Measurements from ENCODE around the gene HERC3.

HERC3 gene

GRCh38 chr4:88661739-88662138, 69.5 kb downstream of the HERC3 start:
- no peak for DNase-seq

GRCh38 chr4:88672987-88673386, 80.7 kb downstream of the HERC3 start:
- DNase-seq, result peak; percentile 26

DNA sequence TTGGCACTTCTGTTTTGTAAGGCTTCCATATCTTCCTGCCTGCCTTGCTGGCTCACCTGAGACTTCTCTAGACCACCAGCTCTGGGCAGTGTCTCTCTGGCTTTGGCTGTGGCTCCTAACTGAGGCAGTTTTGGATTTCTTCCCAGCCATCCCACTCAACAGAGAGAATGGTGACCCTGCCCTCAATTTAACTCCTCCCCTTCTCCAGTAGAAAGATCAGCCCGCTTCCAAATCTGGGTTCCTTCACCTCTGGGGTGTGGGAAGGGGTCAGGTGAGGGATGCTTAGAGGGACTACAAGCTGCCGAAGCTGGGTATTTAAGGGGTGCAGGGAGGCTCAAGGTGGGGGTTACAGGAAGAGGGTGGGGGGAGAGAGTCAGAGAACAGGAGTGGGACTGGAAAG, 81.6 kb downstream of the HERC3 start:
- DNase-seq, result no peak

- no peak for DNase-seq
These were observed 82.3 kb downstream of the HERC3 start for GRCh38 chr4:88674565-88674964.

GRCh38 chr4:88674979-88675378, 82.7 kb downstream of the HERC3 start:
- DNase-seq, result no peak

DNA sequence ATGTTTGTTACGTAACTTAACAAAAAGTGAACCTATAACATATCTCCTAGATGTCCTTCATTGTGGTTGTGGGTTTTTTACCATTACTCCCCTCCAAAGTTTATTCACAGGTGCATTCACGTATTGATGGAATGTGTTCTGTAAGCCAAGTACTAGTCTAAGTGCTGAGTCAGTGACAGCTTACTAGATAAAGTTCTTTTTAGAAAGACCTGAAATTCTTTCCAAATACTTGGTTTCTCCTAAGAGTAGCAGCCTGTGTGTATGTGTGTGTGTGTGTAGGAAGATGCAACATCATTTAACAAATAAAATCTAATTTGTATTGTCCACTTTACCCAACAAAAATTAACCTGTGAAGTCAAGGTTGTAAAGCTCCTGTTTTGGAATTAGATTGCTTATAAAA, 83.3 kb downstream of the HERC3 start:
- no peak for DNase-seq

- DNase-seq, result no peak
These were observed 88.9 kb downstream of the HERC3 start for GRCh38 chr4:88681209-88681608.

DNA sequence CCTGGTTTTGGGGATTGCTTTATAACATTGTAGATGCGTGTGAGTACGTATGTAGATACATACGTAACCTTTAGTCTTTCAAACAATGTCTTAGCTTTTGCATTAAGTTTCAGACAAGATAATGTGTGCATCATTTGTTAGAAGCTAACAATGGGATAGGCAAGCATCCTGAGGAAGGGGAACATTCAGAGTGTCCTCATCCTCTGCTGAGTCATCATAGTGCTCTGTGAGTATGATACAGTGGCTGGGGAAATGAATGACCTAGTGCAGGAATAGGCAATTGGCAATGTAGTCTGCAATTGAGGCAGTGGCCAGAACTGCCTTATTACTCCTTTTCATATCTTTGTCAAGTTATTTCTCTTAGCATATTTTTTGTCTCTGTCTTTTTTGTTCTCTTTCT, 98.1 kb downstream of the HERC3 start:
- no peak for DNase-seq

- DNase-seq, result no peak
These were observed 101.5 kb downstream of the HERC3 start for GRCh38 chr4:88693792-88694191.

DNA sequence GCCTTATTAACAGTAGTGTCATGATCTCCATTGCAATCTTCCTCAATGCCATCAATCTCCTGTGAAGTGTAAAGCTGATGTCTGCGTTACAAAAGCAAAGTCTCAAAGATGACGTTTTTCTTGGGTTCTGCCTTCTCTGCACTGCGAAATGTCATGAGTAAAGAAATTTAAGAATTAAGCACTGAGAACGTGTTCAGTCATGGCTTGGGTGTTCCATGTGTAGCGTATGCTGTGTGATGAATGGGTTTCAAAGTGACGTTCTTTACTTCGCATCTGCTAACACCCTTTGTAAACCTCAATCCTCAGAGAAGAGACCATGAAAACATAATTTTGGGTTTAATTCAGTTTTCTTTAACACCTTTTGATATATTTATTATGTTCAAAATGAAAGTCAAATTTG, 104.3 kb downstream of the HERC3 start:
- no peak for DNase-seq

DNA sequence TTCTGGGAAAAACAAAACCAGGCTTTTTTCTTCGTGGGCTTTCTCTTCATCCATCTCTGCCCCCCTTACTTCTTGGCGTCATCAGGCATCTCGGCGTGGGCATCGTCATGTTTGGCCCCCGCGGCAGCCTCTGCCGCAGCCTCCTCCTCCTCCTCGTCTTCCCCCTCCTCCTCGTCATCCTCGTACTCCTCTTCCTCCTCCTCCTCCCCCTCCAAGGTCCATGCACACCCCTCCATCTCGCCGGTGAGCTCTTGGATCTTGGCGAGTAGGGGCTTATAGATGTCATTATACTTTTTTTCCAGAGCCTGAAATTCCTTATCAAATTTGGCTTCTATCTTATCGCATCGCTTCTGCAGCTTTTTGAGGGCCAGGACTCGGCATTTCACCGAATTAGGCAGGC, 104.9 kb downstream of the HERC3 start:
- peak; percentile 1 for DNase-seq

- peak; percentile 53 for DNase-seq
These were observed 105.5 kb downstream of the HERC3 start, which contains the start of gene NAP1L5 for GRCh38 chr4:88697588-88698329. Gene NAP1L5, minus strand, starts transcription at chr4:88697829. Its CDS starts 75 bp downstream, at chr4:88697754.

- DNase-seq, result no peak
These were observed 106.2 kb downstream of the HERC3 start for GRCh38 chr4:88698519-88698918.

DNA sequence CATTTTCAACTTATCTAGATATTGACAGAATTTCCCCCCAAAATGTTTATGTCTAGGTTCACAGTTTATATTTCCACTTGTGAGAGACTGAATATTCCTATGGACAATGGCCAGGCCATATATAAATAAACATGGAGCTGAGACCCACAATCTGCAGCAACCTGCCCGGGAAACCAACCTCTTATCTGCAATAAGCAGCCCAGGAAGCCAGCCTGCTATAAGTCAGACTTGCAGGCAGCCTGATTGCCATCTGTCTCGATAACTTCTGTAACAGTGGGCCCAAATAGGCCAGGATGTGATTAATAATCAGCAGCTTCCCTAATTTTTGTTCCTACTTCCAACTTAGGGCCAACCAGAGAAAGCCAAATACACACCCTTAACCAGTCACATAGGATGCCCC, 110.5 kb downstream of the HERC3 start:
- DNase-seq, result no peak

DNA sequence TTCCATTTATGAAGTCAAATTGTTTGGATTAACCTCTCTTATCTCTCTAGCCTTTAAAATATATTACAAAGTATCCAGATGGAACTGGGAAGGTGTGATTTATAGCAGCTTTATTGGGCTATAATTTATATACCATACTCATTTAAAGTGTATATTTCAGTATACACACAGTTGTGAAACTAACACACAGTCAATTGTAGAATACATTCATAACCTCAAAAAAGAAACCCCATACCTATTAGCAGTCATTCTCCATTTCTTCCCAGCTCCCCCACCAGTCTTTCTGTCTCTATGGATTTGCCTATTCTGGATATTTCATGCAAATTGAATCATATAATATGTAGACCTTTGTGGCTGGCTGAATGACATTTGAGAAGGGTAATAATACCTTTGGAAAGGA, 112.9 kb downstream of the HERC3 start:
- DNase-seq, result no peak

DNA sequence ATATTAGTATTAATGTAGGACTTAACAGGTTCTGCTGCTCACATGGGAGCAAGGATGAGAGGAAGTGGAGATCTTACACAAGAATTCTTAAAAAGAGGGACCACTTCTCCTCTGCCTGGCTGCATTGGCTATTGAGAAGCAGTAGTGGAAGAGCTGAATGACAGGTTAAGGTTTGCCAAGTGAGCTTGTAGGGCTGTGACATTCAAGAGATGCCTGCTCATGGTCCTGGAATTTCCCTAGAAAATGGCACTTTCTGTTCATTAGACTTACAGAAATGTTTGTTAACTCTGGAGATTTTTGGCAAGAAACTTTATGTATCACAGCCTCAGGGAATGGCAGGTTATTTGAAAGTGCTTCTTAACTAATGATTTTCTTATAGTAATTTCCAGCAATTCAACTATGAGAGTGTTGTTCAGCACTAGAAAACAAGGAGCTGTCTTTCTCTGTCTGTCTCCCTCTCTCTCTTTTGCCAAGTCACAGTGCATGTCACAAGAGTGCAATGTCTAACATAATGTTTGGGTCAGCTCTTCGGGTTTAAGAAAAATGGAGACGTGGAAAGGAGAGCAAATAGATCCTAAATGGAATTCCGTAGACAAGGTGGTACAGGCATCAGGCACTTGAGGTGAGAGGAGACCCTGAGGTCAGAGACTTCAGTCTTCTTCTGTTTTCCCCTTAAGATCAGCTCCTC, 113.7 kb downstream of the HERC3 start:
- DNase-seq, result no peak

DNA sequence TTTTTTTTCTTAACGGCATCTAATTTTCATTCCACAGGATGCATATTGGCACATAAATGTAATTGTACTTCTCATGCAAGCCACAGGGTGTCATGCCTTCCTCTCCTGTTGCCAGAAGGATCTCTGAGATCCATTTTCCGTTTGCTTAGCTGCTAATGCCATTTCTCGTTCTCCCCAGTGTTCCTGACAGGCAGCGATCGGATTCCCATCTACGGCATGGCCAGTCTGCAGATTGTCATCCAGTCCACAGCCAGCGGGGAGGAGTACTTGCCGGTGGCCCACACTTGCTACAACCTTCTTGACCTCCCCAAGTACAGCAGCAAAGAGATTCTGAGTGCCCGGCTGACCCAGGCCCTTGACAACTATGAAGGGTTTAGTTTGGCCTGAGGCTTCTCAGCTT, 114.3 kb downstream of the HERC3 start:
- DNase-seq, result no peak

GRCh38 chr4:88709989-88710388, 117.7 kb downstream of the HERC3 start:
- no peak for DNase-seq

- DNase-seq, result no peak
These were observed 121.5 kb downstream of the HERC3 start for GRCh38 chr4:88713782-88714181.

DNA sequence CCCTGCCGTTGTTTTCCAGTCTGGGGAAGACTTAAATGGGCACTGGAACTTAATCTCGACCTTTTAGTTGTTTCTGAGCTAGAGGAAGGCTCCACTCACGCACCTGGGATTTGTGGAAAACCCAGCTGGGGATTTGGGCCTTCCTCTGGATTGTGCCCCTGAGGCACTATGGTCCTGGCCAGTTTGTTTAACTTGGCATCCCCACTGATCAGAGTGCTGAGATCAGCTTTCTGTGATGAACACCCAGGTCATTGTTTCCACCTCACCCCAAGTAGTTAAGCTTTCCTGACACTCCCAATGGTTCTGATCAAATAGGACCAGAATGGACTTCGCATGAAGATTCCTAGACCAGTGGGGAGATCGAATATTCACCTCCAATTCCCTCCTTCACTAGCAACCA, 125.8 kb downstream of the HERC3 start:
- no peak for DNase-seq

- no peak for DNase-seq
These were observed 127.1 kb downstream of the HERC3 start for GRCh38 chr4:88719381-88719780.

DNA sequence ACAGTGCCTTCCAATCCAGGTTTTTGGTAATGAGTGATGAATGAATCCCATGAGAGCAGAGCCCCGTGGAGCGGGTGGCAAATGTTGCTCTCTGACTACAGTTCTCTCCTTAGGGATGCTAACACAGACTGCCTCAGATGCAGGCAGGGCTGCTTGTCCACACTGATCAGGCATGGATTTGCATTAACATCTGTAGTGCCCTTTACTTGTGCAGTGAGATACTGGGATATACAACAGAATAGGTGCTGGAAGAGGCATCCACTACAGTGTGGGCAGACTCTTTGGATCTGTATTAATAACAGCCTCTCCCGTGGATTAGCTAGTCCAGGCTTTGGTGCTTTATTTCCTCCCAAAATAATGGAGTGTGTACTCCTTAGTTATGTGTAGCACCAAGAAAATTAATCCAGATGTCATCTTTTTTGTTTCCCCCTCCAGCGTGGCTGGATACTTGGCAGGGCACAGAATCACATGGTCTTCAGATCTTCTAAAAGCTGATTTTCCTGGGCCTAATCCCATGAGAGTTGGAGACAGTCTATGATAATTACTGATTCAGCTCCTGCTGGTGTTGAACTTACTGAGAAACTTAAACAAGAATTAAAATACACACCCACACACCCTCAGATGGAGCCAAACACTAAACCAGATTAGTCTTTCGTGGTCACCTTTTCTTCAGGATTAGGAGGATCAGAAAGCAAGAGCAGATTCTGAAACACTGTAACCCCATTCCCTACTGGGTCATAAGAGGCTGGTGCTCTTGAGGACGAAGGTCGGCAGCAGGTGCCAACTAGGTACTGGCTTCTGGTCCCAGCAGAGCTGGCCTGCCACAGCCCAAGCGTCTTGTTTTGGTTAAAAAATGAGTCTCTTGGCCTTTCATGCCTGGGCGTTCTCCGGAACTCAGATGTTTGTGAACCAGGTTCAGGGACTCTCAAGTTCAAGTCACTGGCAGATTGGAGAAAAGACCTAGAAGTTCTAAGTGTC, 128.5 kb downstream of the HERC3 start:
- DNase-seq, result no peak

DNA sequence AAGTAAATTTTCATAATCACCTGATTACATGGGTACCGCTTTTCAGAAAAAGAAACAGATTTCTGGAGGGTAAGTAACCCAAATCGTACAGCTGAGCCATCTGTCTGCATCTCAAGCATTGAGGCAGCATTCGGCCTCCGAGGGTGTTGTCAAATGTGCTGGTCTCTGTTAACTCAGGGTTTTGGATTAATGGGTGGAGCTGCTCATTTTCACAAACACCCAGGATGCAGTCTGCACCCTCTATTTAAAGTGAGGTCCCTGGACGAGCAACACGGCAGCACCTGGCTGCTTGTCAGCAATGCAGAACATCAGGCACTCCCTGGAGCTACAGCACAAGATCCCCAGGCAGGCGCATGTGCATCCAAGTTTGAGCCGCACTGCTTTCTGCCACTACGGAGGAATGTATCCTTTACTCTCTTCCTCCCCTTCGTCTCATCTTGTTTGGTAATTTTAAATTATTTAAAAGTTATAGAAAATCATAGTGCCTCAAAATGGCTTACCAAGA, 130.0 kb downstream of the HERC3 start:
- no peak for DNase-seq
